AG09309 (cell line): ENCODE data around the gene ZNF565.
"Not testable (repeated sequence)": the region's sequence is repeated elsewhere in the genome, so short reads cannot be mapped to it uniquely, and the experiment has no call there.

ENCODE experiments used
- DNase-seq: peaks from one replicate; pipeline ENCODE4 v3.0.0-alpha.2; 2010; ENCODE audit warnings: low read depth
- H3K4me3 ChIP-seq: 2 replicates; pipeline ENCODE4 v1.5.1; 2011; ENCODE audit warnings: mild to moderate bottlenecking, low read depth, low read length, moderate library complexity; ENCODE audit not compliant: control insufficient read depth
- TF ChIP-seq, protein P1 (sequence below): IDR thresholded peaks from 2 replicates; pipeline ENCODE4 v1.5.1; 2011; ENCODE audit warnings: mild to moderate bottlenecking, low read depth, low read length, inconsistent platforms; ENCODE audit not compliant: insufficient read depth, control insufficient read depth; ENCODE audit errors: missing control alignments

The ZNF565 gene

GRCh38 chr19:36236946-36237310 lies 22.5 kb upstream of the ZNF565 start:
- TF ChIP-seq, protein P1, sequence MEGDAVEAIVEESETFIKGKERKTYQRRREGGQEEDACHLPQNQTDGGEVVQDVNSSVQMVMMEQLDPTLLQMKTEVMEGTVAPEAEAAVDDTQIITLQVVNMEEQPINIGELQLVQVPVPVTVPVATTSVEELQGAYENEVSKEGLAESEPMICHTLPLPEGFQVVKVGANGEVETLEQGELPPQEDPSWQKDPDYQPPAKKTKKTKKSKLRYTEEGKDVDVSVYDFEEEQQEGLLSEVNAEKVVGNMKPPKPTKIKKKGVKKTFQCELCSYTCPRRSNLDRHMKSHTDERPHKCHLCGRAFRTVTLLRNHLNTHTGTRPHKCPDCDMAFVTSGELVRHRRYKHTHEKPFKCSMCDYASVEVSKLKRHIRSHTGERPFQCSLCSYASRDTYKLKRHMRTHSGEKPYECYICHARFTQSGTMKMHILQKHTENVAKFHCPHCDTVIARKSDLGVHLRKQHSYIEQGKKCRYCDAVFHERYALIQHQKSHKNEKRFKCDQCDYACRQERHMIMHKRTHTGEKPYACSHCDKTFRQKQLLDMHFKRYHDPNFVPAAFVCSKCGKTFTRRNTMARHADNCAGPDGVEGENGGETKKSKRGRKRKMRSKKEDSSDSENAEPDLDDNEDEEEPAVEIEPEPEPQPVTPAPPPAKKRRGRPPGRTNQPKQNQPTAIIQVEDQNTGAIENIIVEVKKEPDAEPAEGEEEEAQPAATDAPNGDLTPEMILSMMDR = no peak
- H3K4me3 ChIP-seq = no peak overlapping the region
- no peak for DNase-seq

- DNase-seq = no peak
- TF ChIP-seq, protein P1 = no peak
- H3K4me3 ChIP-seq = no peak overlapping the region
Measured at GRCh38 chr19:36236304-36236945, 22.0 kb upstream of the ZNF565 start.

DNA sequence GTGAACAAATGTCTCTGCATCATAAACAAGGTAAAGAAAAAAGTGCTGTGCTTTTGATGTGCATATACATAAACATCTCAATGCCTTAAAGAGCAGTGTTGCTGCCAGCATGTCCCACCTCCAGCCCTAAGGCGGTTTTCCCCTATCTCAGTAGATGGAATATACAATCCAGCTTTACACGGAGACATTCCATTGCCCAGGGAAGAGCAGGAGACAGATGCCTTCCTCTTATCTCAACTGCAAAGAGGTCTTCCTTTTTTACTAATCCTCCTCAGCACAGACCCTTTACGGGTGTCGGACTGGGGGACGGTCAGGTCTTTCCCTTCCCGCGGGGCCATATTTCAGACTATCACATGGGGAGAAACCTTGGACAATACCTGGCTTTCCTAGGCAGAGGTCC lies 19.2 kb upstream of the ZNF565 start:
- H3K4me3 ChIP-seq, DNase-seq: not testable (repeated sequence)

DNA sequence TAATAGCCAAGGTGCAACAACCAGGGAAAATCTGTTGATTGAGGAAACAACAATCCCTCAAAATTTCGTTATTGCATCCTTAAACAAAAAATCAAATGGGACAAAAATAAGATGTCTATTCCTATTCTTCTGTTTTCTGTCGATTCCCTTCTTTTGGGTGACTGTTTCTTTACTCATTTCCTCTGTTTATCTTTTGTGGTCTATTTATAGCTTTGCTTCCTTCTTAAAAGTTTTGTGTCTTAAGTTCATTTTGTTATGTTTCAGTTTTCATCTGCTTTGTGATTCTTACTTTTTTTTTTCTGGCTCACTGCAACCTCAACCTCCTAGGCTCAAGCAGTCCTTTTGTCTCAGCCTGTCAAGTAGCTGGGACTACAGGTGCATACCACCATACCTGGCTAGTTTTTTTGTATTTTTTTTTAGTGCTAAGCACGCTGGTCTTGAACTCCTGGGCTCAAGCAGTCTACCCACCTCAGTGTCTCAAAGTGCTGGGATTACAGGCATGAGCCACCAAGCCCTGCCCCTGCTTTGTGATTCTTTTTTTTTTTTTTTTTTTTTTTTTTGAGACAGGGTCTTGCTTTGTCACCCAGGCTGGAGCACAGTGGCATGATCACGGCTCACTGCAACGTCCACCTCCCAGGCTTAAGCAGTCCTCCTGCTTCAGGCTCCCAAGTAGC lies 10.9 kb upstream of the ZNF565 start:
- TF ChIP-seq, protein P1 = no peak
- no peak overlapping the region for H3K4me3 ChIP-seq
- peak; percentile 27 for DNase-seq

DNA sequence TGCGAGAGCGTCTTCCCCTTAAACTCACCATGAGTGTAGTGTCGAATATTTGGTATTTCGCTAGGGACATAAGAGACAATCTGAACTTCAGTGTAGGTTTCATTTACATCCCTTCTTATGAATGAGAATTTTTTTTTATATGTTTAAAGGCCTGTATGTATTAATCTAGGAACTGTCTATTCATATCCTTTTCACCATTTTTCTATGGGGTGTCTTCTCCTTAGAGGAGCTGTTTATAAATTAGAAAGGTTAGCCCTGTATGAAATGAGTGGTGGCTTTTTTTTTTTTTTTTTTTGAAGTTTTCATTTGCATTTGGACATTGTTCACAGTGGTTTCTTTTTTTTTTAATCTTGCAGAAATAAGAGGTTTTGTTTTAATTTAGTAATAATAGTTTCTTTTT lies 8.0 kb upstream of the ZNF565 start:
- no peak overlapping the region for H3K4me3 ChIP-seq
- no peak for DNase-seq
- TF ChIP-seq, protein P1 = no peak

- no peak for DNase-seq
- H3K4me3 ChIP-seq = no peak overlapping the region
- TF ChIP-seq, protein P1 = no peak
Measured at GRCh38 chr19:36221474-36221873, 7.0 kb upstream of the ZNF565 start.

GRCh38 chr19:36215276-36216123 lies 1.0 kb upstream of the ZNF565 start:
- TF ChIP-seq, protein P1 = no peak
- peak overlapping the region; percentile 86 for H3K4me3 ChIP-seq
- peak; percentile 1 for DNase-seq
